ENCODE data around the gene PTGFRN. TPM values are rescaled to one million over a fixed set of nuclear protein-coding genes. Genes with fewer than 3 reads are reported as not detected.

The PTGFRN gene
- total and polyA plus RNA-seq, 8 donors = 38.1 to 77.5 (median 67.9) TPM

- ATAC-seq (no peak), DNase-seq (no peak)
- intact Hi-C loops (cut with DNase I) = no loop called here
- TF ChIP-seq CTCF (IDR thresholded peaks at IDR 0.05) = no peak
- peak overlapping the region in 1 of 2 donors; percentile 74 for H3K27ac ChIP-seq
- H3K4me1 ChIP-seq = peaks cover 5 to 47% of the 10 kb centered on the region in 2 donors
- H3K4me3 ChIP-seq = no peak overlapping the region
- H3K27me3 ChIP-seq = no peaks in the 10 kb centered on the region
- H3K9me3 ChIP-seq = no peaks in the 10 kb centered on the region
- H3K36me3 ChIP-seq = no peaks in the 10 kb centered on the region
These were observed 82.2 kb downstream of the PTGFRN start for GRCh38 chr1:116991918-116992317.

GRCh38 chr1:116993286-116993685 lies 83.6 kb downstream of the PTGFRN start:
- no peak for ATAC-seq
- intact Hi-C loops (cut with DNase I) = no loop called here
- Histone ChIP-seq H3K27ac (no peak overlapping the region), H3K36me3 (no peaks in the 10 kb centered on the region), H3K9me3 (no peaks in the 10 kb centered on the region), H3K4me1 (peaks cover 5 to 47% of the 10 kb centered on the region in 2 donors), H3K4me3 (no peak overlapping the region), H3K27me3 (no peaks in the 10 kb centered on the region)
- no peak for TF ChIP-seq CTCF (IDR thresholded peaks at IDR 0.05)
- DNase-seq = no peak

- no peaks in the 10 kb centered on the region for H3K36me3 ChIP-seq
- no peak for ATAC-seq
- H3K27ac ChIP-seq = no peak overlapping the region
- TF ChIP-seq CTCF (IDR thresholded peaks at IDR 0.05) = no peak
- intact Hi-C loops (cut with DNase I) = no loop called here
- no peak overlapping the region for H3K4me3 ChIP-seq
- no peaks in the 10 kb centered on the region for H3K27me3 ChIP-seq
- no peaks in the 10 kb centered on the region for H3K9me3 ChIP-seq
- peaks cover 1 to 43% of the 10 kb centered on the region in 2 donors for H3K4me1 ChIP-seq
- DNase-seq = no peak
These were observed 84.7 kb downstream of the PTGFRN start for GRCh38 chr1:116994411-116994810.

GRCh38 chr1:116997066-116997465 lies 87.3 kb downstream of the PTGFRN start:
- Histone ChIP-seq H3K27me3 (no peaks in the 10 kb centered on the region), H3K4me3 (no peak overlapping the region), H3K27ac (no peak overlapping the region), H3K4me1 (peaks cover 0 to 34% of the 10 kb centered on the region in 2 donors), H3K36me3 (no peaks in the 10 kb centered on the region), H3K9me3 (no peaks in the 10 kb centered on the region)
- DNase-seq (no peak), ATAC-seq (no peak)
- TF ChIP-seq CTCF (IDR thresholded peaks at IDR 0.05) = no peak
- intact Hi-C loops (cut with DNase I) = no loop called here

GRCh38 chr1:116997636-116998035 lies 87.9 kb downstream of the PTGFRN start:
- Histone ChIP-seq H3K27me3 (no peaks in the 10 kb centered on the region), H3K9me3 (no peaks in the 10 kb centered on the region), H3K4me1 (peaks cover 0 to 34% of the 10 kb centered on the region in 2 donors), H3K4me3 (no peak overlapping the region), H3K36me3 (no peaks in the 10 kb centered on the region), H3K27ac (no peak overlapping the region)
- intact Hi-C loops (cut with DNase I) = no loop called here
- no peak for TF ChIP-seq CTCF (IDR thresholded peaks at IDR 0.05)
- no peak for ATAC-seq
- DNase-seq = no peak

All from left lung (tissue), 10 donors.